LNCAP (cell line): Measurements from ENCODE around the gene DHRS13.

Experiments
- CTCF ChIP-seq: fragments of 450-650 bp; IDR thresholded peaks from 2 replicates; pipeline ENCODE4 v1.5.1; 2017; ENCODE audit warnings: mild to moderate bottlenecking

The DHRS13 gene

GRCh38 chr17:28867276-28867675 is 35.6 kb downstream of the DHRS13 start:
- no peak for TF ChIP-seq CTCF

GRCh38 chr17:28865946-28866752 is 36.7 kb downstream of the DHRS13 start:
- no peak for TF ChIP-seq CTCF

- no peak for TF ChIP-seq CTCF
Measured at GRCh38 chr17:28864991-28865849, 37.7 kb downstream of the DHRS13 start.

- no peak for TF ChIP-seq CTCF
Measured at GRCh38 chr17:28863953-28864352, 38.9 kb downstream of the DHRS13 start.

GRCh38 chr17:28862561-28862960 is 40.3 kb downstream of the DHRS13 start:
- TF ChIP-seq CTCF: no peak

GRCh38 chr17:28861393-28862203 is 41.3 kb downstream of the DHRS13 start:
- no peak for TF ChIP-seq CTCF

GRCh38 chr17:28860363-28860808 is 42.5 kb downstream of the DHRS13 start:
- no peak for TF ChIP-seq CTCF
